ENCODE measurements around the gene KCNMB1.
"Not testable (repeated sequence)": the region's sequence is repeated elsewhere in the genome, so short reads cannot be mapped to it uniquely, and the experiment has no call there.

Gene KCNMB1

GRCh38 chr5:170376526-170376925 is 12.6 kb downstream of the KCNMB1 start:
- DNase-seq (ENCODE audit: low read depth in 2 of 2), result not testable (repeated sequence)

- DNase-seq (ENCODE audit: low read depth in 2 of 2), result no peak
Measured at GRCh38 chr5:170375283-170375682, 13.9 kb downstream of the KCNMB1 start.

GRCh38 chr5:170372971-170373370 is 16.2 kb downstream of the KCNMB1 start:
- DNase-seq (ENCODE audit: low read depth in 2 of 2), result no peak

- no peak for DNase-seq (ENCODE audit: low read depth in 2 of 2)
Measured at GRCh38 chr5:170368586-170368985, 20.6 kb downstream of the KCNMB1 start.

- no peak for DNase-seq (ENCODE audit: low read depth in 2 of 2)
Measured at GRCh38 chr5:170366276-170366675, 22.9 kb downstream of the KCNMB1 start.

GRCh38 chr5:170365831-170366230 is 23.3 kb downstream of the KCNMB1 start:
- no peak for DNase-seq (ENCODE audit: low read depth in 2 of 2)

- DNase-seq (ENCODE audit: low read depth in 2 of 2), result no peak
Measured at GRCh38 chr5:170365011-170365410, 24.2 kb downstream of the KCNMB1 start.

GRCh38 chr5:170363671-170364070 is 25.5 kb downstream of the KCNMB1 start:
- DNase-seq (ENCODE audit: low read depth in 2 of 2), result no peak

- no peak for DNase-seq (ENCODE audit: low read depth in 2 of 2)
Measured at GRCh38 chr5:170362656-170363055, 26.5 kb downstream of the KCNMB1 start.

GRCh38 chr5:170362102-170362501 is 27.1 kb downstream of the KCNMB1 start:
- no peak for DNase-seq (ENCODE audit: low read depth in 2 of 2)

- no peak for DNase-seq (ENCODE audit: low read depth in 2 of 2)
Measured at GRCh38 chr5:170361616-170362015, 27.6 kb downstream of the KCNMB1 start.

- DNase-seq (ENCODE audit: low read depth in 2 of 2), result no peak
Measured at GRCh38 chr5:170361116-170361515, 28.1 kb downstream of the KCNMB1 start.

GRCh38 chr5:170360709-170361108 is 28.5 kb downstream of the KCNMB1 start:
- no peak for DNase-seq (ENCODE audit: low read depth in 2 of 2)

GRCh38 chr5:170357955-170358444 is 31.2 kb downstream of the KCNMB1 start:
- DNase-seq (ENCODE audit: low read depth in 2 of 2), result no peak

- no peak for DNase-seq (ENCODE audit: low read depth in 2 of 2)
Measured at GRCh38 chr5:170355601-170356098, 33.5 kb downstream of the KCNMB1 start.

GRCh38 chr5:170353961-170354360 is 35.2 kb downstream of the KCNMB1 start:
- no peak for DNase-seq (ENCODE audit: low read depth in 2 of 2)

GRCh38 chr5:170353011-170353761 is 36.0 kb downstream of the KCNMB1 start:
- no peak for DNase-seq (ENCODE audit: low read depth in 2 of 2)

GRCh38 chr5:170348137-170348633 is 41.0 kb downstream of the KCNMB1 start:
- DNase-seq (ENCODE audit: low read depth in 2 of 2), result no peak

GRCh38 chr5:170347022-170347567 is 42.1 kb downstream of the KCNMB1 start:
- DNase-seq (ENCODE audit: low read depth in 2 of 2), result no peak

- DNase-seq (ENCODE audit: low read depth in 2 of 2), result no peak
Measured at GRCh38 chr5:170345971-170346370, 43.2 kb downstream of the KCNMB1 start.

GRCh38 chr5:170343177-170343576 is 46.0 kb downstream of the KCNMB1 start:
- no peak for DNase-seq (ENCODE audit: low read depth in 2 of 2)

GRCh38 chr5:170342153-170342725 is 46.9 kb downstream of the KCNMB1 start:
- no peak for DNase-seq (ENCODE audit: low read depth in 2 of 2)

GRCh38 chr5:170341545-170341944 is 47.6 kb downstream of the KCNMB1 start:
- DNase-seq (ENCODE audit: low read depth in 2 of 2), result no peak

Data from activated CD4-positive, alpha-beta T cell treated with anti-CD3 and anti-CD28 coated beads for 24 hours (primary cell).